Endothelial cell of umbilical vein (primary cell): Measurements from ENCODE around the gene DUSP28.

Experiments
- CTCF ChIP-seq, 2 donors: IDR thresholded peaks; 1 replicate in 1 of 2; 2 replicates in 1 of 2; pipeline ENCODE4 v1.5.1; 2011; ENCODE audit warnings: low read length in 2 of 2, mild to moderate bottlenecking in 2 of 2, moderate library complexity in 2 of 2, control low read depth in 1 of 2, inconsistent platforms in 1 of 2, low read depth in 1 of 2; ENCODE audit not compliant: insufficient read depth in 1 of 2; ENCODE audit errors: extremely low read depth in 1 of 2
- EZH2 ChIP-seq: IDR thresholded peaks from 2 replicates; pipeline ENCODE4 v1.6.1; 2012; ENCODE audit warnings: borderline replicate concordance, low read depth, mild to moderate bottlenecking, moderate library complexity, low read length, inconsistent platforms; ENCODE audit not compliant: severe bottlenecking
- FOS ChIP-seq: IDR thresholded peaks from 2 replicates; pipeline ENCODE4 v1.6.1; 2011; ENCODE audit warnings: mild to moderate bottlenecking, low read length, moderate library complexity, borderline replicate concordance; ENCODE audit not compliant: insufficient read depth
- GATA2 ChIP-seq: IDR thresholded peaks from 2 replicates; pipeline ENCODE4 v1.7.0; 2011; ENCODE audit warnings: low read depth, mild to moderate bottlenecking, moderate library complexity, mixed read lengths, low read length; ENCODE audit not compliant: insufficient read length, insufficient read depth
- JUN ChIP-seq: IDR thresholded peaks from 2 replicates; pipeline ENCODE4 v1.6.1; 2011; ENCODE audit warnings: borderline replicate concordance, low read depth; ENCODE audit not compliant: insufficient read length, insufficient read depth
- MAX ChIP-seq: IDR thresholded peaks from 2 replicates; pipeline ENCODE4 v1.6.1; 2011; ENCODE audit not compliant: insufficient read depth, insufficient read length
- MYC ChIP-seq: IDR thresholded peaks from one replicate; pipeline ENCODE4 v1.6.1; 2011; ENCODE audit warnings: mild to moderate bottlenecking, low read depth, low read length
- POLR2A ChIP-seq: IDR thresholded peaks from 2 replicates; pipeline ENCODE4 v1.6.1; 2012; ENCODE audit warnings: low read depth, mild to moderate bottlenecking, control low read depth, low read length
- POLR2AphosphoS5 ChIP-seq: IDR thresholded peaks from 2 replicates; pipeline ENCODE4 v1.6.1; 2012; ENCODE audit warnings: low read depth, mild to moderate bottlenecking, control low read depth, low read length, moderate library complexity; ENCODE audit not compliant: insufficient read depth

- TF ChIP-seq POLR2AphosphoS5 (no peak), POLR2A (no peak), CTCF (IDR thresholded peaks at IDR 0.05; ENCODE audit: extremely low read depth in 1 of 2, insufficient read depth in 1 of 2, low read depth in 1 of 2, low read length in 2 of 2) (no peak), MAX (no peak), FOS (no peak), EZH2 (no peak), JUN (no peak), MYC (no peak), GATA2 (no peak)
Observed at GRCh38 chr2:240575101-240575965, 15.2 kb downstream of the DUSP28 start.
